ENCODE results near the gene MAG. TPM values are rescaled to one million over a fixed set of nuclear protein-coding genes. Genes with fewer than 3 reads are reported as not detected.
A peak's percentile ranks its signal among the peaks of the same experiment; 100 is the strongest.

Gene MAG
- total and polyA plus RNA-seq, 12 donors: 0.33 to 45.0 (median 2.1) TPM; not detected in 1

DNA sequence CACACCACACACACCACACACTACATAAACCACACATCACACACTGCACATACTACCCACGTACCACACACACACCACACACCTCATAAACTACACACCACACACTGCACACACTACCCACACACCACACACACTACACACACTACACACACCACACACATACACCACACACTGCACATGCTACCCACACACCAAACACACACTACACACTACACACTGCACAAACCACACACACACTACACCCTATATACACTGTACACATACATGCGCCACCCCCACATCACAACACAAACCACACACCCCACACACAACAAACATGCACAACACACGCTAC lies 5.5 kb downstream of the MAG start:
- WGBS, 4 donors: 85 to 96% (median 91%) methylated on average over 3 of the region's 3 CpGs
- no peaks in the 10 kb centered on the region for H3K27me3 ChIP-seq

DNA sequence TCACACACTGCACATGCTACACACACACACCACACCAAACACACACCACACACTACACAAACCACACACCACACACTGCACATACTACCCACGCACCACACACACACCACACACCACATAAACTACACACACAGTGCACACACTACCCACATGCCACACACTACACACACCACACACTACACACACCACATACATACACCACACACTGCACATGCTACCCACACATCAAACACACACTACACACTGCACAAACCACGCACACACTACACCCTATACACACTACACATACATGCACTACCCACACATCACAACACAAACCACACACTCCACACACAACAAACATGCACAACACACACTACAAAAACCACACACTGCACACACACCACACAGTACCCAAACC lies 6.0 kb downstream of the MAG start:
- Histone ChIP-seq H3K4me1 (replicated peaks in 1 of 2) (no peaks in the 10 kb centered on the region), H3K27ac (no peak overlapping the region), H3K9me3 (replicated peaks in 1 of 3) (no peaks in the 10 kb centered on the region), H3K27me3 (no peaks in the 10 kb centered on the region), H3K36me3 (replicated peaks in 1 of 2) (no peaks in the 10 kb centered on the region), H3K4me3 (no peak overlapping the region)
- 82 to 93% (median 91%) methylated on average over 2 of the region's 2 CpGs for WGBS, 4 donors
- intact Hi-C loops (cut with DNase I): no loop called here
- DNase-seq: no peak
- TF ChIP-seq, protein P1, sequence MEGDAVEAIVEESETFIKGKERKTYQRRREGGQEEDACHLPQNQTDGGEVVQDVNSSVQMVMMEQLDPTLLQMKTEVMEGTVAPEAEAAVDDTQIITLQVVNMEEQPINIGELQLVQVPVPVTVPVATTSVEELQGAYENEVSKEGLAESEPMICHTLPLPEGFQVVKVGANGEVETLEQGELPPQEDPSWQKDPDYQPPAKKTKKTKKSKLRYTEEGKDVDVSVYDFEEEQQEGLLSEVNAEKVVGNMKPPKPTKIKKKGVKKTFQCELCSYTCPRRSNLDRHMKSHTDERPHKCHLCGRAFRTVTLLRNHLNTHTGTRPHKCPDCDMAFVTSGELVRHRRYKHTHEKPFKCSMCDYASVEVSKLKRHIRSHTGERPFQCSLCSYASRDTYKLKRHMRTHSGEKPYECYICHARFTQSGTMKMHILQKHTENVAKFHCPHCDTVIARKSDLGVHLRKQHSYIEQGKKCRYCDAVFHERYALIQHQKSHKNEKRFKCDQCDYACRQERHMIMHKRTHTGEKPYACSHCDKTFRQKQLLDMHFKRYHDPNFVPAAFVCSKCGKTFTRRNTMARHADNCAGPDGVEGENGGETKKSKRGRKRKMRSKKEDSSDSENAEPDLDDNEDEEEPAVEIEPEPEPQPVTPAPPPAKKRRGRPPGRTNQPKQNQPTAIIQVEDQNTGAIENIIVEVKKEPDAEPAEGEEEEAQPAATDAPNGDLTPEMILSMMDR (IDR thresholded peaks at IDR 0.05): no peak
- no peak for TF ChIP-seq POLR2A (IDR thresholded peaks at IDR 0.05)

More for the DNA sequence above, 5.5 kb downstream of the MAG start:
- intact Hi-C loops (cut with DNase I): no loop called here
- TF ChIP-seq POLR2A (IDR thresholded peaks at IDR 0.05): no peak
- TF ChIP-seq, protein P1 (IDR thresholded peaks at IDR 0.05): no peak
- Histone ChIP-seq H3K36me3 (replicated peaks in 1 of 2) (no peaks in the 10 kb centered on the region), H3K27ac (no peak overlapping the region), H3K4me3 (no peak overlapping the region), H3K4me1 (replicated peaks in 1 of 2) (no peaks in the 10 kb centered on the region), H3K9me3 (replicated peaks in 1 of 3) (no peaks in the 10 kb centered on the region)
- DNase-seq: no peak

DNA sequence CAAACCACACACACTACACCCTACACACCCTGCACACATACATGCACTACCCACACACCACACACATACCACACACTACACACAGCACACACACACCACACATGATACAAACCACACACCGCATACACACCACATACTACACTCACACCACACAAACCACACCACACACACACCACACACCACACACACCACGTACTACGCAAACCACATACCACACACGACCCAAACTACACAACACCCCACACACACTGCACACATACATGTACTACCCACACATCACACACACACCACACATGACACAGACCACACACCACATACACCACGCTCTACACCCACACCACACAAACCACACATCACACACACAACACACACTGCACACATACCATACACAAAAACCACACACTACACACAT lies 6.6 kb downstream of the MAG start:
- Histone ChIP-seq H3K27me3 (no peaks in the 10 kb centered on the region), H3K27ac (no peak overlapping the region), H3K4me3 (no peak overlapping the region), H3K9me3 (replicated peaks in 1 of 3) (no peaks in the 10 kb centered on the region), H3K4me1 (replicated peaks in 1 of 2) (no peaks in the 10 kb centered on the region), H3K36me3 (replicated peaks in 1 of 2) (no peaks in the 10 kb centered on the region)
- 86 to 94% (median 91%) methylated on average over 5 of the region's 5 CpGs for WGBS, 4 donors
- TF ChIP-seq, protein P1 (IDR thresholded peaks at IDR 0.05): no peak
- no peak for TF ChIP-seq POLR2A (IDR thresholded peaks at IDR 0.05)
- DNase-seq: no peak
- intact Hi-C loops (cut with DNase I): no loop called here

DNA sequence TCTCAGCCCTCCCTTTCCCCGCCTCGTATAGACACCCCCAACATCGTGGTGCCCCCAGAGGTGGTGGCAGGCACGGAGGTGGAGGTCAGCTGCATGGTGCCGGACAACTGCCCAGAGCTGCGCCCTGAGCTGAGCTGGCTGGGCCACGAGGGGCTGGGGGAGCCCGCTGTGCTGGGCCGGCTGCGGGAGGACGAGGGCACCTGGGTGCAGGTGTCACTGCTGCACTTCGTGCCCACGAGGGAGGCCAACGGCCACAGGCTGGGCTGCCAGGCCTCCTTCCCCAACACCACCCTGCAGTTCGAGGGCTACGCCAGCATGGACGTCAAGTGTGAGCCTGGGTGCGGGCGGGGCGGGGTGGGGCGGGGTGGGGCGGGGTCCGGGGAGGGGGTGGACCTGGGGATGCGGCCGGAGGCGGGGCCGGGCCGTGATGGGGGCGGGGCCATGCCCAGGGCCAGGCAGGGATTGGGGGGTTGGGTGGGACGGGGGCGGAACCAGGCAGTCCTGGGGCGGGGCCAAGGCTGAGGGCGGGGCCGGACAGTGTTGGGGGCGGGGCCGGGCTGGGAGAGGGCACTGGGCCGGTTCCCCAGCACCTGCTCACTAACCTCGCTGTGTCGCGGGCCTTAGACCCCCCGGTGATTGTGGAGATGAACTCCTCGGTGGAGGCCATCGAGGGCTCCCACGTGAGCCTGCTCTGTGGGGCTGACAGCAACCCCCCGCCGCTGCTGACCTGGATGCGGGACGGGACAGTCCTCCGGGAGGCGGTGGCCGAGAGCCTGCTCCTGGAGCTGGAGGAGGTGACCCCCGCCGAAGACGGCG lies 7.8 kb downstream of the MAG start:
- no peak overlapping the region for H3K4me3 ChIP-seq
- no peaks in the 10 kb centered on the region for H3K36me3 ChIP-seq (replicated peaks in 1 of 2)
- TF ChIP-seq, protein P1 (IDR thresholded peaks at IDR 0.05): no peak
- TF ChIP-seq POLR2A (IDR thresholded peaks at IDR 0.05): no peak
- no peaks in the 10 kb centered on the region for H3K27me3 ChIP-seq
- no peak overlapping the region for H3K27ac ChIP-seq
- no peaks in the 10 kb centered on the region for H3K4me1 ChIP-seq (replicated peaks in 1 of 2)
- no peaks in the 10 kb centered on the region for H3K9me3 ChIP-seq (replicated peaks in 1 of 3)
- WGBS, 4 donors: 48 to 54% (median 51%) methylated on average over 13 to 51 of the region's 55 CpGs
- DNase-seq: peak in 2 of 7 donors; percentile 41 to 46
- intact Hi-C loops (cut with DNase I): no loop called here
